H1 (cell line): ENCODE results near the gene TMEM221. TPM values are rescaled to one million over a fixed set of nuclear protein-coding genes. Genes with fewer than 3 reads are reported as not detected.

Experiments used
- CHD2 ChIP-seq: IDR thresholded peaks from 2 replicates; pipeline ENCODE4 v1.6.1; 2012; ENCODE audit warnings: low read length, improper control_type of control experiment
- CHD7 ChIP-seq: fragments of 300-600 bp; sonication (generic); IDR thresholded peaks from 2 replicates; pipeline ENCODE4 v1.7.1; 2012; ENCODE audit warnings: low read length, moderate library complexity, mild to moderate bottlenecking, inconsistent platforms; ENCODE audit not compliant: insufficient replicate concordance
- CREB1 ChIP-seq: IDR thresholded peaks from 2 replicates; pipeline ENCODE4 v1.6.1; 2012; ENCODE audit warnings: inconsistent platforms
- KDM4A ChIP-seq: IDR thresholded peaks from one replicate; pipeline ENCODE4 v1.7.1; 2012; ENCODE audit warnings: low read depth, mild to moderate bottlenecking, moderate library complexity, low read length, inconsistent platforms; ENCODE audit not compliant: severe bottlenecking
- RAD21 ChIP-seq, 2 experiments: IDR thresholded peaks in 1 of 2; conservative IDR thresholded peaks in 1 of 2; 2 replicates each; pipeline ENCODE4 v1.6.1; 2011; ENCODE audit warnings: low read depth in 2 of 2, low read length in 2 of 2, improper control_type of control experiment in 1 of 2, inconsistent platforms in 1 of 2, mild to moderate bottlenecking in 1 of 2, moderate library complexity in 1 of 2
- SIN3A ChIP-seq, 2 experiments: IDR thresholded peaks in 1 of 2; conservative IDR thresholded peaks in 1 of 2; 2 replicates each; pipeline ENCODE4 v1.6.1; 2011 to 2012; ENCODE audit warnings: low read length in 2 of 2, improper control_type of control experiment in 1 of 2, low read depth in 1 of 2, mild to moderate bottlenecking in 1 of 2
- SP1 ChIP-seq: IDR thresholded peaks from 2 replicates; pipeline ENCODE4 v1.6.1; 2011; ENCODE audit warnings: low read depth, low read length
- SP4 ChIP-seq: IDR thresholded peaks from 2 replicates; pipeline ENCODE4 v1.6.1; 2012; ENCODE audit warnings: low read length, inconsistent platforms
- TBP ChIP-seq: IDR thresholded peaks from 2 replicates; pipeline ENCODE4 v1.6.1; 2011; ENCODE audit warnings: low read depth, low read length, improper control_type of control experiment
- TCF12 ChIP-seq: IDR thresholded peaks from 2 replicates; pipeline ENCODE4 v1.6.1; 2011; ENCODE audit warnings: low read depth, mild to moderate bottlenecking, low read length
- polyA plus RNA-seq, 7 experiments: library from polyadenylated mRNA; depleted of rRNA in 3 of 7; stranded (reverse) in 5 of 7; unstranded in 2 of 7; fragments of >200 nt in 5 of 7; fragments of 200-250 nt in 2 of 7; gene quantifications; 1 replicate in 5 of 7; 2 replicates in 1 of 7; 4 replicates in 1 of 7; pipeline versions ENCODE4 v1.2.1 to v1.2.3, GENCODE V29; 2011 to 2013; ENCODE audit warnings: missing spikeins in 2 of 7, mixed read lengths in 2 of 7
- total RNA-seq: library from RNA; stranded (reverse); fragmentation: NEBNext Ultra II Directional; extraction: Animal tissue kit (Norgen Biotek cat#: 25700); gene quantifications from 2 replicates; pipeline ENCODE4 v1.2.1, GENCODE V29; 2021

TMEM221 gene
- total and polyA plus RNA-seq, 2 of the 8 experiments (the other 6 are each of a cell fraction or from before 2014, with no cell fraction given): 1.4 to 2.0 TPM

GRCh38 chr19:17424743-17425365, 23.6 kb downstream of the TMEM221 start (continued):
- TF ChIP-seq CHD7 (no peak), SP4 (peak; percentile 71; the same call in 1 of the 2 replicates), CREB1 (peak; percentile 47; the same call in 1 of the 2 replicates), SIN3A (conservative IDR thresholded peaks at IDR 0.05 in 1 of 2, IDR thresholded peaks at IDR 0.05 in 1 of 2; ENCODE audit: low read depth in 1 of 2, low read length in 2 of 2) (peak; percentile 37 to 56; a peak in 1 of 4 replicates), KDM4A (peak; percentile 20), TCF12 (no peak), SP1 (peak; percentile 70; the same call in 1 of the 2 replicates), TBP (peak; percentile 52; the same call in 1 of the 2 replicates), CHD2 (no peak), RAD21 (IDR thresholded peaks at IDR 0.05 in 1 of 2, conservative IDR thresholded peaks at IDR 0.05 in 1 of 2; ENCODE audit: low read depth in 2 of 2, low read length in 2 of 2) (peak; percentile 62 to 75)
